T-cell (primary cell): Measurements from ENCODE around the gene DDI2. TPM values are rescaled to one million over a fixed set of nuclear protein-coding genes. Genes with fewer than 3 reads are reported as not detected.
A peak's percentile ranks its signal among the peaks of the same experiment; 100 is the strongest.

Experiments
- ATAC-seq, 4 experiments: fragments of 200-7000 bp in 3 of 4; fragments of 150-1000 bp in 1 of 4; cut with Tn5 transposase; replicated peaks in 1 of 4; 1 replicate in 3 of 4; 2 replicates in 1 of 4; pipeline ENCODE4 v1.10.0; 2021; ENCODE audit warnings: moderate library complexity in 3 of 4, mild to moderate bottlenecking in 2 of 4, moderate number of reproducible peaks in 1 of 4
- CTCF ChIA-PET, 2 donors: fragments of 300-600 bp; sonication (Branson Sonifier 250); formaldehyde crosslinking; loops; one replicate each; lab custom pipeline; 2022; ENCODE audit warnings: antibody characterized with exemption in 2 of 2; lab: Charles Lee
- POLR2A ChIA-PET, 2 donors: fragments of 300-600 bp; sonication (Branson Sonifier 250); formaldehyde crosslinking; loops; one replicate each; lab custom pipeline; 2022; ENCODE audit warnings: antibody characterized with exemption in 2 of 2; lab: Charles Lee
- DNase-seq, 35 experiments: peaks; one replicate each; pipeline versions ENCODE4 v3.0.0 to v3.0.0-alpha.2; 2013 to 2023
- H3K27ac ChIP-seq: one replicate; pipeline ENCODE4 v1.5.1; 2013; ENCODE audit warnings: low read length
- H3K27me3 ChIP-seq, 2 experiments: replicated peaks in 1 of 2; 1 replicate in 1 of 2; 2 replicates in 1 of 2; pipeline versions ENCODE4 v1.6.1 to v1.7.0; 2013; ENCODE audit warnings: low read length in 1 of 2, mixed read lengths in 1 of 2; ENCODE audit not compliant: control insufficient read depth in 2 of 2, insufficient read depth in 2 of 2; ENCODE audit errors: extremely low read depth in 1 of 2
- H3K36me3 ChIP-seq, 2 donors: 1 replicate in 1 of 2; 2 replicates in 1 of 2; pipeline versions ENCODE4 v1.6.1 to v1.7.0; 2013; ENCODE audit warnings: low read length in 1 of 2; ENCODE audit not compliant: control insufficient read depth in 2 of 2, insufficient read depth in 1 of 2; ENCODE audit errors: extremely low read depth in 1 of 2
- H3K4me1 ChIP-seq, 2 experiments: 1 replicate in 1 of 2; 2 replicates in 1 of 2; pipeline versions ENCODE4 v1.6.1 to v1.7.0; 2013; ENCODE audit warnings: low read length in 2 of 2, mixed read lengths in 1 of 2; ENCODE audit not compliant: insufficient read depth in 2 of 2, control insufficient read depth in 1 of 2; ENCODE audit errors: extremely low read depth in 1 of 2
- H3K4me3 ChIP-seq, 2 donors: 1 replicate in 1 of 2; 2 replicates in 1 of 2; pipeline versions ENCODE4 v1.5.1 to v1.7.0; 2013; ENCODE audit warnings: mild to moderate bottlenecking in 2 of 2, low read length in 1 of 2, moderate library complexity in 1 of 2; ENCODE audit not compliant: control insufficient read depth in 1 of 2; ENCODE audit errors: extremely low read depth in 1 of 2
- H3K9me3 ChIP-seq: 2 replicates; pipeline ENCODE4 v1.7.0; 2013
- H3K27ac Mint-ChIP-seq, 2 donors: one replicate each; pipeline ENCODE4 v1.8.0; 2020 to 2021; ENCODE audit warnings: mild to moderate bottlenecking in 2 of 2, mixed read lengths in 2 of 2
- H3K27me3 Mint-ChIP-seq, 2 donors: one replicate each; pipeline ENCODE4 v1.8.0; 2021 to 2022; ENCODE audit warnings: mixed read lengths in 2 of 2
- H3K36me3 Mint-ChIP-seq: one replicate; pipeline ENCODE4 v1.8.0; 2021; ENCODE audit warnings: mixed read lengths
- H3K4me1 Mint-ChIP-seq, 3 donors: one replicate each; pipeline ENCODE4 v1.8.0; 2020 to 2022; ENCODE audit warnings: mixed read lengths in 3 of 3, mild to moderate bottlenecking in 1 of 3
- H3K4me3 Mint-ChIP-seq, 3 donors: one replicate each; pipeline ENCODE4 v1.8.0; 2020 to 2022; ENCODE audit warnings: mild to moderate bottlenecking in 3 of 3, mixed read lengths in 3 of 3, moderate library complexity in 3 of 3
- H3K9me3 Mint-ChIP-seq, 3 donors: one replicate each; pipeline ENCODE4 v1.8.0; 2020 to 2022; ENCODE audit warnings: mixed read lengths in 3 of 3
- WGBS: methylation state at CpG from one replicate; pipeline ENCODE4 v1.1.5; 2013; ENCODE audit warnings: missing lambda C conversion rate; ENCODE audit not compliant: insufficient coverage; 5-methylcytosine and 5-hydroxymethylcytosine counted together
- total RNA-seq, 35 experiments: library from RNA in 6 of 35; stranded (reverse) in 6 of 35; fragments of 120-200 nt in 1 of 35; gene quantifications; one replicate each; pipeline versions ENCODE4 v1.2.1 to v1.2.4 and lab custom pipeline; 2013 to 2026

Gene DDI2
- total RNA-seq (10 to 100 TPM; 32.4 to 62.2 (median 60.5) TPM), total RNA-seq (lab: John Stamatoyannopoulos, UW) (35.9 to 224 (median 75.5) reads per million in 29 experiments)
- total RNA-seq (2013) = 29.8 TPM

GRCh38 chr1:15617173-15618076 lies at the start of gene DDI2:
TSS of gene DDI2 (plus strand) at chr1:15617458. CDS start at chr1:15617671, 213 bp downstream.
- Histone ChIP-seq H3K9me3 (no peaks in the 10 kb centered on the region), H3K27ac (peak within 1 kb of the TSS; percentile 81), H3K4me1 (peaks cover 20 to 26% of the 10 kb centered on the region in 2 experiments), H3K27me3 (no peaks in the 10 kb centered on the region), H3K4me3 (peak within 1 kb of the TSS; percentile 97), H3K36me3 (no peaks in the 10 kb centered on the region)
- no peaks in the 10 kb centered on the region for H3K27me3 Mint-ChIP-seq
- H3K4me3 Mint-ChIP-seq = peak within 1 kb of the TSS; percentile 90 to 95 (median 92)
- peak within 1 kb of the TSS; percentile 91 to 92 for H3K27ac Mint-ChIP-seq
- ChIA-PET CTCF (interaction anchor here in 1 of 2 donors (0.5 to 2.1 kb wide), 4 partner anchors 14 to 68 kb away, joined by 3 to 9 read pairs (median 5); no protein-coding TSS in a partner anchor), POLR2A (interaction anchor here in 1 of 2 donors (1.0 kb wide), 1 partner anchor 27 kb away, joined by 4 read pairs; no protein-coding TSS in a partner anchor)
- peak; percentile 84 to 95 (median 90) for DNase-seq
- H3K9me3 Mint-ChIP-seq = no peaks in the 10 kb centered on the region
- under 1% methylated on average over 72 of the region's 86 CpGs for WGBS
- peaks cover 45 to 53% (median 45%) of the 10 kb centered on the region in 3 donors for H3K4me1 Mint-ChIP-seq
- H3K36me3 Mint-ChIP-seq = peaks cover 8% of the 10 kb centered on the region
- ATAC-seq = peak; percentile 91 to 96 (median 94)

- peaks cover 51% of the 10 kb centered on the region for H3K36me3 Mint-ChIP-seq
- ATAC-seq (no peak), DNase-seq (no peak)
- no peak overlapping the region for H3K27ac ChIP-seq
- H3K4me3 ChIP-seq = no peak overlapping the region
- H3K27ac Mint-ChIP-seq = peak overlapping the region in 1 of 2 donors; percentile 73
- no peaks in the 10 kb centered on the region for H3K27me3 ChIP-seq
- no peaks in the 10 kb centered on the region for H3K9me3 ChIP-seq
- no peaks in the 10 kb centered on the region for H3K9me3 Mint-ChIP-seq
- ChIA-PET CTCF (no interaction called here), POLR2A (interaction anchor here in 1 of 2 donors (0.5 kb wide), 1 partner anchor 155 kb away, joined by 4 read pairs; no protein-coding TSS in a partner anchor)
- H3K4me3 Mint-ChIP-seq = no peak overlapping the region
- H3K27me3 Mint-ChIP-seq = no peaks in the 10 kb centered on the region
- H3K36me3 ChIP-seq = peaks cover 27 to 78% of the 10 kb centered on the region in 2 donors
- H3K4me1 Mint-ChIP-seq = peaks cover 1 to 6% (median 5%) of the 10 kb centered on the region in 3 donors
- 100% methylated on average over 15 of the region's 18 CpGs for WGBS
- H3K4me1 ChIP-seq = no peaks in the 10 kb centered on the region
Measured at GRCh38 chr1:15568387-15569073, 48.7 kb upstream of the DDI2 start.

GRCh38 chr1:15570861-15571260 lies 46.4 kb upstream of the DDI2 start:
- POLR2A ChIA-PET = interaction anchor here in 1 of 2 donors (0.7 kb wide), 1 partner anchor 9 kb away, joined by 3 read pairs; no protein-coding TSS in a partner anchor
- no peaks in the 10 kb centered on the region for H3K4me1 ChIP-seq
- no peak overlapping the region for H3K4me3 ChIP-seq
- H3K9me3 Mint-ChIP-seq = no peaks in the 10 kb centered on the region
- no peaks in the 10 kb centered on the region for H3K9me3 ChIP-seq
- H3K36me3 ChIP-seq = peaks cover 32 to 74% of the 10 kb centered on the region in 2 donors
- H3K27me3 Mint-ChIP-seq = no peaks in the 10 kb centered on the region
- no peak for DNase-seq
- peaks cover 1 to 5% (median 3%) of the 10 kb centered on the region in 3 donors for H3K4me1 Mint-ChIP-seq
- WGBS = no CpG with 5 or more reads among the region's 1 CpG
- ATAC-seq = no peak
- H3K27ac Mint-ChIP-seq = peak overlapping the region; percentile 18 to 33
- peaks cover 52% of the 10 kb centered on the region for H3K36me3 Mint-ChIP-seq
- H3K4me3 Mint-ChIP-seq = no peak overlapping the region
- CTCF ChIA-PET = no interaction called here
- H3K27me3 ChIP-seq = no peaks in the 10 kb centered on the region
- no peak overlapping the region for H3K27ac ChIP-seq

- H3K4me1 Mint-ChIP-seq = peaks cover 1 to 5% (median 3%) of the 10 kb centered on the region in 3 donors
- H3K36me3 ChIP-seq = peaks cover 28 to 71% of the 10 kb centered on the region in 2 donors
- no peaks in the 10 kb centered on the region for H3K27me3 ChIP-seq
- ChIA-PET CTCF (no interaction called here), POLR2A (interaction anchor here (0.6 to 0.7 kb wide), 2 partner anchors 10 to 111 kb away, joined by 3 to 7 read pairs; no protein-coding TSS in a partner anchor)
- H3K27me3 Mint-ChIP-seq = no peaks in the 10 kb centered on the region
- H3K9me3 Mint-ChIP-seq = no peaks in the 10 kb centered on the region
- DNase-seq = no peak
- no peak overlapping the region for H3K4me3 ChIP-seq
- ATAC-seq = no peak
- H3K27ac Mint-ChIP-seq = peak overlapping the region; percentile 18 to 33
- no peak overlapping the region for H3K27ac ChIP-seq
- H3K4me3 Mint-ChIP-seq = no peak overlapping the region
- peaks cover 48% of the 10 kb centered on the region for H3K36me3 Mint-ChIP-seq
- H3K4me1 ChIP-seq = no peaks in the 10 kb centered on the region
- H3K9me3 ChIP-seq = no peaks in the 10 kb centered on the region
Measured at GRCh38 chr1:15571266-15571665, 46.0 kb upstream of the DDI2 start.

- peaks cover 16 to 23% (median 18%) of the 10 kb centered on the region in 3 donors for H3K4me1 Mint-ChIP-seq
- DNase-seq = no peak
- CTCF ChIA-PET = no interaction called here
- ATAC-seq = no peak
- H3K27ac Mint-ChIP-seq = no peak overlapping the region
- H3K4me3 Mint-ChIP-seq = no peak overlapping the region
- no peaks in the 10 kb centered on the region for H3K9me3 ChIP-seq
- no peaks in the 10 kb centered on the region for H3K27me3 ChIP-seq
- H3K9me3 Mint-ChIP-seq = no peaks in the 10 kb centered on the region
- H3K27ac ChIP-seq = no peak overlapping the region
- H3K27me3 Mint-ChIP-seq = no peaks in the 10 kb centered on the region
- H3K36me3 Mint-ChIP-seq = peaks cover 31% of the 10 kb centered on the region
- peaks cover 6 to 15% of the 10 kb centered on the region in 2 experiments for H3K4me1 ChIP-seq
- POLR2A ChIA-PET = interaction anchor here in 1 of 2 donors (0.6 kb wide), 1 partner anchor 256 kb away, joined by 8 read pairs; no protein-coding TSS in a partner anchor
- WGBS = 84% methylated on average over 6 of the region's 9 CpGs
- no peak overlapping the region for H3K4me3 ChIP-seq
- H3K36me3 ChIP-seq = peaks cover 19 to 49% of the 10 kb centered on the region in 2 donors
Measured at GRCh38 chr1:15573477-15573876, 43.8 kb upstream of the DDI2 start.

GRCh38 chr1:15574741-15575140 lies 42.5 kb upstream of the DDI2 start:
- ChIA-PET POLR2A (interaction anchor here in 1 of 2 donors (0.7 kb wide), 1 partner anchor 28 kb away, joined by 3 read pairs; no protein-coding TSS in a partner anchor), CTCF (no interaction called here)
- Mint-ChIP-seq H3K4me3 (peak overlapping the region in 1 of 3 donors; percentile 15), H3K36me3 (peaks cover 22% of the 10 kb centered on the region), H3K9me3 (no peaks in the 10 kb centered on the region), H3K4me1 (peaks cover 29 to 36% (median 31%) of the 10 kb centered on the region in 3 donors), H3K27ac (peak overlapping the region; percentile 48 to 88), H3K27me3 (no peaks in the 10 kb centered on the region)
- no peak for ATAC-seq
- peaks cover 18 to 28% of the 10 kb centered on the region in 2 experiments for H3K4me1 ChIP-seq
- 98% methylated on average over 5 of the region's 6 CpGs for WGBS
- H3K9me3 ChIP-seq = no peaks in the 10 kb centered on the region
- DNase-seq = no peak
- no peaks in the 10 kb centered on the region for H3K27me3 ChIP-seq
- no peak overlapping the region for H3K4me3 ChIP-seq
- H3K36me3 ChIP-seq = peaks cover 10 to 37% of the 10 kb centered on the region in 2 donors
- H3K27ac ChIP-seq = no peak overlapping the region
